D721Med (cell line): ENCODE measurements around the gene TUBA4A.

Experiments
- DNase-seq: peaks from one replicate; pipeline ENCODE4 v3.0.0; 2011; ENCODE audit warnings: low spot score; ENCODE audit not compliant: insufficient read length
- FAIRE-seq: peaks from 2 replicates; lab custom pipeline; 2011; peaks lifted over from hg19 to GRCh38; lab: Jason Lieb, UNC
- CTCF ChIP-seq: IDR thresholded peaks from 2 replicates; pipeline ENCODE4 v1.5.1; 2012; ENCODE audit warnings: mild to moderate bottlenecking, control low read depth; ENCODE audit not compliant: insufficient read depth; ENCODE audit errors: missing control alignments

TUBA4A gene

GRCh38 chr2:219273937-219274336 is 20.2 kb upstream of the TUBA4A start:
- TF ChIP-seq CTCF, result no peak
- no peak for DNase-seq
- no peak for FAIRE-seq

- DNase-seq, result no peak
- FAIRE-seq, result no peak
- TF ChIP-seq CTCF, result no peak
These were observed 19.3 kb upstream of the TUBA4A start for GRCh38 chr2:219272995-219273394.

GRCh38 chr2:219272356-219272755 is 18.6 kb upstream of the TUBA4A start:
- no peak for FAIRE-seq
- DNase-seq, result no peak
- TF ChIP-seq CTCF, result no peak

- DNase-seq (no peak), FAIRE-seq (no peak)
- TF ChIP-seq CTCF, result no peak
These were observed 17.3 kb upstream of the TUBA4A start for GRCh38 chr2:219271021-219271420.

GRCh38 chr2:219270055-219270372 is 16.3 kb upstream of the TUBA4A start:
- FAIRE-seq, result no peak
- DNase-seq, result no peak
- TF ChIP-seq CTCF, result no peak

- FAIRE-seq (no peak), DNase-seq (no peak)
- TF ChIP-seq CTCF, result no peak
These were observed 15.8 kb upstream of the TUBA4A start for GRCh38 chr2:219269362-219270054.

GRCh38 chr2:219268294-219268693 is 14.6 kb upstream of the TUBA4A start:
- no peak for DNase-seq
- FAIRE-seq, result no peak
- TF ChIP-seq CTCF, result no peak
